ENCODE results near the gene JTB. TPM values are rescaled to one million over a fixed set of nuclear protein-coding genes. Genes with fewer than 3 reads are reported as not detected.

JTB gene
- polyA plus RNA-seq, 1 donor from 2014 or later: 257 TPM

- H2AFZ ChIP-seq (ENCODE audit: low read depth, low read length): no peak overlapping the region
- H3K27ac ChIP-seq (ENCODE audit: low read length): no peak overlapping the region
- no peaks in the 10 kb centered on the region for H3F3A ChIP-seq (ENCODE audit: insufficient read depth, low read length, poor library complexity, severe bottlenecking)
- no peak overlapping the region for H3K9ac ChIP-seq (ENCODE audit: low read length)
- no peaks in the 10 kb centered on the region for H3K36me3 ChIP-seq (ENCODE audit: insufficient read depth, low read length)
- TF ChIP-seq MXI1 (conservative IDR thresholded peaks at IDR 0.05; ENCODE audit: poor library complexity, severe bottlenecking): no peak
- no peak for TF ChIP-seq EP300 (conservative IDR thresholded peaks at IDR 0.05; ENCODE audit: poor library complexity, severe bottlenecking)
- no peak for TF ChIP-seq SMC3 (conservative IDR thresholded peaks at IDR 0.05; ENCODE audit: poor library complexity)
- TF ChIP-seq, protein P1, sequence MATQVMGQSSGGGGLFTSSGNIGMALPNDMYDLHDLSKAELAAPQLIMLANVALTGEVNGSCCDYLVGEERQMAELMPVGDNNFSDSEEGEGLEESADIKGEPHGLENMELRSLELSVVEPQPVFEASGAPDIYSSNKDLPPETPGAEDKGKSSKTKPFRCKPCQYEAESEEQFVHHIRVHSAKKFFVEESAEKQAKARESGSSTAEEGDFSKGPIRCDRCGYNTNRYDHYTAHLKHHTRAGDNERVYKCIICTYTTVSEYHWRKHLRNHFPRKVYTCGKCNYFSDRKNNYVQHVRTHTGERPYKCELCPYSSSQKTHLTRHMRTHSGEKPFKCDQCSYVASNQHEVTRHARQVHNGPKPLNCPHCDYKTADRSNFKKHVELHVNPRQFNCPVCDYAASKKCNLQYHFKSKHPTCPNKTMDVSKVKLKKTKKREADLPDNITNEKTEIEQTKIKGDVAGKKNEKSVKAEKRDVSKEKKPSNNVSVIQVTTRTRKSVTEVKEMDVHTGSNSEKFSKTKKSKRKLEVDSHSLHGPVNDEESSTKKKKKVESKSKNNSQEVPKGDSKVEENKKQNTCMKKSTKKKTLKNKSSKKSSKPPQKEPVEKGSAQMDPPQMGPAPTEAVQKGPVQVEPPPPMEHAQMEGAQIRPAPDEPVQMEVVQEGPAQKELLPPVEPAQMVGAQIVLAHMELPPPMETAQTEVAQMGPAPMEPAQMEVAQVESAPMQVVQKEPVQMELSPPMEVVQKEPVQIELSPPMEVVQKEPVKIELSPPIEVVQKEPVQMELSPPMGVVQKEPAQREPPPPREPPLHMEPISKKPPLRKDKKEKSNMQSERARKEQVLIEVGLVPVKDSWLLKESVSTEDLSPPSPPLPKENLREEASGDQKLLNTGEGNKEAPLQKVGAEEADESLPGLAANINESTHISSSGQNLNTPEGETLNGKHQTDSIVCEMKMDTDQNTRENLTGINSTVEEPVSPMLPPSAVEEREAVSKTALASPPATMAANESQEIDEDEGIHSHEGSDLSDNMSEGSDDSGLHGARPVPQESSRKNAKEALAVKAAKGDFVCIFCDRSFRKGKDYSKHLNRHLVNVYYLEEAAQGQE (IDR thresholded peaks at IDR 0.05; ENCODE audit: borderline replicate concordance): no peak
- TF ChIP-seq RAD21 (conservative IDR thresholded peaks at IDR 0.05): no peak
- no peak for TF ChIP-seq TAF1 (IDR thresholded peaks at IDR 0.05; ENCODE audit: low read depth)
- no peak for TF ChIP-seq POLR2AphosphoS5 (IDR thresholded peaks at IDR 0.05)
- TF ChIP-seq EZH2 (IDR thresholded peaks at IDR 0.05; ENCODE audit: borderline replicate concordance, insufficient read depth, low read length, poor library complexity, severe bottlenecking): no peak
- TF ChIP-seq, protein P2, sequence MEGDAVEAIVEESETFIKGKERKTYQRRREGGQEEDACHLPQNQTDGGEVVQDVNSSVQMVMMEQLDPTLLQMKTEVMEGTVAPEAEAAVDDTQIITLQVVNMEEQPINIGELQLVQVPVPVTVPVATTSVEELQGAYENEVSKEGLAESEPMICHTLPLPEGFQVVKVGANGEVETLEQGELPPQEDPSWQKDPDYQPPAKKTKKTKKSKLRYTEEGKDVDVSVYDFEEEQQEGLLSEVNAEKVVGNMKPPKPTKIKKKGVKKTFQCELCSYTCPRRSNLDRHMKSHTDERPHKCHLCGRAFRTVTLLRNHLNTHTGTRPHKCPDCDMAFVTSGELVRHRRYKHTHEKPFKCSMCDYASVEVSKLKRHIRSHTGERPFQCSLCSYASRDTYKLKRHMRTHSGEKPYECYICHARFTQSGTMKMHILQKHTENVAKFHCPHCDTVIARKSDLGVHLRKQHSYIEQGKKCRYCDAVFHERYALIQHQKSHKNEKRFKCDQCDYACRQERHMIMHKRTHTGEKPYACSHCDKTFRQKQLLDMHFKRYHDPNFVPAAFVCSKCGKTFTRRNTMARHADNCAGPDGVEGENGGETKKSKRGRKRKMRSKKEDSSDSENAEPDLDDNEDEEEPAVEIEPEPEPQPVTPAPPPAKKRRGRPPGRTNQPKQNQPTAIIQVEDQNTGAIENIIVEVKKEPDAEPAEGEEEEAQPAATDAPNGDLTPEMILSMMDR (IDR thresholded peaks at IDR 0.05; ENCODE audit: poor library complexity, severe bottlenecking): no peak
- no peaks in the 10 kb centered on the region for H3K9me3 ChIP-seq (ENCODE audit: low read length)
- H4K20me1 ChIP-seq (ENCODE audit: insufficient read depth): no peaks in the 10 kb centered on the region
- H3K9me2 ChIP-seq (ENCODE audit: insufficient read depth, low read length): no peaks in the 10 kb centered on the region
- no peaks in the 10 kb centered on the region for H3K27me3 ChIP-seq (ENCODE audit: insufficient read depth, low read depth, low read length)
- no peaks in the 10 kb centered on the region for H3K79me2 ChIP-seq (replicated peaks; ENCODE audit: insufficient read depth, low read length)
- no peak overlapping the region for H3K4me2 ChIP-seq (ENCODE audit: low read length)
- H3K4me3 ChIP-seq (ENCODE audit: low read length): no peak overlapping the region
These were observed 34.7 kb upstream of the JTB start for GRCh38 chr1:154012129-154012528.

- Histone ChIP-seq H3K27me3 (ENCODE audit: insufficient read depth, low read depth, low read length) (no peaks in the 10 kb centered on the region), H3K4me3 (ENCODE audit: low read length) (no peak overlapping the region), H3K9ac (ENCODE audit: low read length) (no peak overlapping the region), H3K27ac (ENCODE audit: low read length) (no peak overlapping the region), H3K4me2 (ENCODE audit: low read length) (no peak overlapping the region), H3K79me2 (replicated peaks; ENCODE audit: insufficient read depth, low read length) (no peaks in the 10 kb centered on the region), H2AFZ (ENCODE audit: low read depth, low read length) (no peak overlapping the region), H3K9me2 (ENCODE audit: insufficient read depth, low read length) (no peaks in the 10 kb centered on the region), H4K20me1 (ENCODE audit: insufficient read depth) (no peaks in the 10 kb centered on the region), H3K9me3 (ENCODE audit: low read length) (no peaks in the 10 kb centered on the region), H3F3A (ENCODE audit: insufficient read depth, low read length, poor library complexity, severe bottlenecking) (no peaks in the 10 kb centered on the region), H3K36me3 (ENCODE audit: insufficient read depth, low read length) (no peaks in the 10 kb centered on the region)
- TF ChIP-seq RAD21 (conservative IDR thresholded peaks at IDR 0.05): no peak
- no peak for TF ChIP-seq MXI1 (conservative IDR thresholded peaks at IDR 0.05; ENCODE audit: poor library complexity, severe bottlenecking)
- TF ChIP-seq TAF1 (IDR thresholded peaks at IDR 0.05; ENCODE audit: low read depth): no peak
- no peak for TF ChIP-seq SMC3 (conservative IDR thresholded peaks at IDR 0.05; ENCODE audit: poor library complexity)
- TF ChIP-seq EZH2 (IDR thresholded peaks at IDR 0.05; ENCODE audit: borderline replicate concordance, insufficient read depth, low read length, poor library complexity, severe bottlenecking): no peak
- TF ChIP-seq, protein P1 (IDR thresholded peaks at IDR 0.05; ENCODE audit: borderline replicate concordance): no peak
These were observed 28.7 kb upstream of the JTB start for GRCh38 chr1:154006136-154006535.

Data from neural cell (in vitro differentiated cells).